OCI-LY1 (cell line): Measurements from ENCODE around the gene CAMK1G.

Experiments used
- H2AFZ ChIP-seq: fragments of 200-600 bp; sonication (generic), shearing (Covaris generic); 2 replicates; pipeline ENCODE4 v1.6.0; 2014; ENCODE audit warnings: antibody characterized with exemption, mild to moderate bottlenecking, low read length
- H3F3A ChIP-seq: fragments of 200-600 bp; sonication (generic), shearing (Covaris generic); 2 replicates; pipeline ENCODE4 v1.6.0; 2014; ENCODE audit warnings: mild to moderate bottlenecking, antibody characterized with exemption, low read length, moderate library complexity; ENCODE audit not compliant: insufficient read depth
- H3K27ac ChIP-seq: fragments of 200-600 bp; sonication (generic); 2 replicates; pipeline ENCODE4 v1.5.1; 2014; ENCODE audit warnings: low read length, mixed run types, mild to moderate bottlenecking, low read depth; ENCODE audit not compliant: poor library complexity, severe bottlenecking
- H3K27me3 ChIP-seq: fragments of 200-600 bp; sonication (generic); 2 replicates; pipeline ENCODE4 v1.6.0; 2014; ENCODE audit warnings: antibody characterized with exemption, mild to moderate bottlenecking, low read length, moderate library complexity; ENCODE audit not compliant: insufficient read depth
- H3K36me3 ChIP-seq: fragments of 200-600 bp; sonication (generic); 2 replicates; pipeline ENCODE4 v1.6.1; 2014; ENCODE audit warnings: mild to moderate bottlenecking, antibody characterized with exemption, low read length, moderate library complexity, mixed read lengths; ENCODE audit not compliant: insufficient read depth
- H3K4me1 ChIP-seq: fragments of 200-600 bp; sonication (generic); 2 replicates; pipeline ENCODE4 v1.5.1; 2014; ENCODE audit warnings: mild to moderate bottlenecking, low read length, moderate library complexity; ENCODE audit not compliant: insufficient read depth, severe bottlenecking
- H3K4me2 ChIP-seq: fragments of 200-600 bp; sonication (generic), shearing (Covaris generic); 2 replicates; pipeline ENCODE4 v1.6.1; 2014; ENCODE audit warnings: low read length
- H3K4me3 ChIP-seq: fragments of 200-600 bp; sonication (generic); 2 replicates; pipeline ENCODE4 v1.5.1; 2014; ENCODE audit warnings: low read length, low read depth, mild to moderate bottlenecking, mixed read lengths; ENCODE audit not compliant: poor library complexity, severe bottlenecking
- H3K79me2 ChIP-seq: fragments of 200-600 bp; shearing (Covaris generic); 2 replicates; pipeline ENCODE4 v1.6.1; 2016; ENCODE audit warnings: mixed run types, low read length, mixed read lengths; ENCODE audit not compliant: insufficient read depth
- H3K9ac ChIP-seq: fragments of 200-600 bp; sonication (generic), shearing (Covaris generic); 2 replicates; pipeline ENCODE4 v1.6.1; 2014; ENCODE audit warnings: mild to moderate bottlenecking, low read length, mixed read lengths
- H3K9me2 ChIP-seq: fragments of 200-600 bp; sonication (generic), shearing (Covaris generic); 2 replicates; pipeline ENCODE4 v1.6.1; 2014; ENCODE audit warnings: low read depth, mild to moderate bottlenecking, low read length, mixed read lengths
- H3K9me3 ChIP-seq: fragments of 200-600 bp; shearing (Covaris generic); 2 replicates; pipeline ENCODE4 v1.6.1; 2014; ENCODE audit warnings: low read length, mixed read lengths
- H4K20me1 ChIP-seq: fragments of 200-600 bp; sonication (generic), shearing (Covaris generic); 2 replicates; pipeline ENCODE4 v1.6.0; 2016; ENCODE audit warnings: mild to moderate bottlenecking, low read length; ENCODE audit not compliant: insufficient read depth
- CTCF ChIP-seq: fragments of 200-600 bp; sonication (generic), shearing (Covaris generic); IDR thresholded peaks from 2 replicates; pipeline ENCODE4 v1.5.1; 2017; ENCODE audit warnings: mild to moderate bottlenecking, antibody characterized with exemption, low read length, moderate library complexity, mixed read lengths
- EZH2 ChIP-seq: fragments of 200-600 bp; sonication (generic), shearing (Covaris generic); IDR thresholded peaks from 2 replicates; pipeline ENCODE4 v1.8.0; 2017; ENCODE audit warnings: borderline replicate concordance, mixed run types, mild to moderate bottlenecking, antibody characterized with exemption, low read length, moderate library complexity, mixed read lengths

Gene CAMK1G

GRCh38 chr1:209597499-209597898, 14.0 kb downstream of the CAMK1G start:
- no peaks in the 10 kb centered on the region for H3K79me2 ChIP-seq
- no peak overlapping the region for H3K4me3 ChIP-seq
- no peaks in the 10 kb centered on the region for H3K9me2 ChIP-seq
- H3K4me2 ChIP-seq, result no peak overlapping the region
- no peak overlapping the region for H3K27ac ChIP-seq
- no peak overlapping the region for H3K9ac ChIP-seq
- no peak overlapping the region for H2AFZ ChIP-seq
- no peaks in the 10 kb centered on the region for H3F3A ChIP-seq
- H3K9me3 ChIP-seq, result no peaks in the 10 kb centered on the region
- H3K36me3 ChIP-seq, result no peaks in the 10 kb centered on the region
- TF ChIP-seq EZH2, result no peak
- TF ChIP-seq CTCF, result no peak
- H4K20me1 ChIP-seq, result no peaks in the 10 kb centered on the region
- no peaks in the 10 kb centered on the region for H3K4me1 ChIP-seq
- H3K27me3 ChIP-seq, result no peaks in the 10 kb centered on the region

GRCh38 chr1:209598227-209598626, 14.7 kb downstream of the CAMK1G start:
- TF ChIP-seq EZH2 (no peak), CTCF (no peak)
- Histone ChIP-seq H3K79me2 (no peaks in the 10 kb centered on the region), H3F3A (no peaks in the 10 kb centered on the region), H3K9me2 (no peaks in the 10 kb centered on the region), H4K20me1 (no peaks in the 10 kb centered on the region), H3K36me3 (no peaks in the 10 kb centered on the region), H2AFZ (no peak overlapping the region), H3K27ac (no peak overlapping the region), H3K4me3 (no peak overlapping the region), H3K4me2 (no peak overlapping the region), H3K4me1 (no peaks in the 10 kb centered on the region), H3K9me3 (no peaks in the 10 kb centered on the region), H3K9ac (no peak overlapping the region), H3K27me3 (no peaks in the 10 kb centered on the region)

GRCh38 chr1:209600541-209600940, 17.0 kb downstream of the CAMK1G start:
- no peaks in the 10 kb centered on the region for H3K4me1 ChIP-seq

More at GRCh38 chr1:209600541-209600940, 17.0 kb downstream of the CAMK1G start:
- no peaks in the 10 kb centered on the region for H3K27me3 ChIP-seq
- H3K79me2 ChIP-seq, result no peaks in the 10 kb centered on the region
- H3K9me2 ChIP-seq, result no peaks in the 10 kb centered on the region
- no peaks in the 10 kb centered on the region for H4K20me1 ChIP-seq
- no peak overlapping the region for H3K27ac ChIP-seq
- no peaks in the 10 kb centered on the region for H3F3A ChIP-seq
- no peak overlapping the region for H3K4me3 ChIP-seq
- H3K36me3 ChIP-seq, result no peaks in the 10 kb centered on the region
- no peak overlapping the region for H3K9ac ChIP-seq
- TF ChIP-seq CTCF (no peak), EZH2 (no peak)
- H2AFZ ChIP-seq, result no peak overlapping the region
- no peak overlapping the region for H3K4me2 ChIP-seq
- H3K9me3 ChIP-seq, result no peaks in the 10 kb centered on the region
